DND-41 (cell line): ENCODE results near the gene ULBP3.

Source experiments
- CTCF ChIP-seq: IDR thresholded peaks from 2 replicates; pipeline ENCODE4 v1.5.1; 2012; ENCODE audit warnings: borderline replicate concordance, low read length, moderate library complexity, mild to moderate bottlenecking; ENCODE audit not compliant: poor library complexity, severe bottlenecking; ENCODE audit errors: extremely low read depth
- EZH2 ChIP-seq: IDR thresholded peaks from 3 replicates; pipeline ENCODE4 v1.6.1; 2012; ENCODE audit warnings: borderline replicate concordance, low read depth, mild to moderate bottlenecking, moderate library complexity, low read length, inconsistent platforms; ENCODE audit not compliant: severe bottlenecking

- TF ChIP-seq CTCF, result no peak
- TF ChIP-seq EZH2, result no peak
Observed at GRCh38 chr6:150029749-150030148, 39.2 kb downstream of the ULBP3 start.
